ENCODE results near the gene ACOXL. TPM values are rescaled to one million over a fixed set of nuclear protein-coding genes. Genes with fewer than 3 reads are reported as not detected.

ACOXL gene
- total RNA-seq, 2 donors from 2014 or later = 0.52 TPM; not detected in 1

- no peak overlapping the region for H3K4me3 ChIP-seq
- no peaks in the 10 kb centered on the region for H3K9me3 ChIP-seq
- DNase-seq (no peak), ATAC-seq (no peak)
- intact Hi-C loops (cut with DNase I) = no loop called here
- H3K36me3 ChIP-seq (replicated peaks in 1 of 2; ENCODE audit: insufficient read depth in 1 of 2, low read depth in 2 of 2) = no peaks in the 10 kb centered on the region
- WGBS, 2 donors = 62 to 78% methylated on average over 2 of the region's 2 CpGs
- no peak for TF ChIP-seq CTCF (IDR thresholded peaks at IDR 0.05)
- no peak for TF ChIP-seq POLR2A (IDR thresholded peaks at IDR 0.05)
- H3K27me3 ChIP-seq = no peaks in the 10 kb centered on the region
- no peak overlapping the region for H3K27ac ChIP-seq
- H3K4me1 ChIP-seq = no peaks in the 10 kb centered on the region
Observed at GRCh38 chr2:110969696-110970095, 237.3 kb downstream of the ACOXL start.

GRCh38 chr2:110970201-110970600 is 237.8 kb downstream of the ACOXL start:
- Histone ChIP-seq H3K27me3 (no peaks in the 10 kb centered on the region), H3K27ac (no peak overlapping the region), H3K4me3 (no peak overlapping the region), H3K36me3 (replicated peaks in 1 of 2; ENCODE audit: insufficient read depth in 1 of 2, low read depth in 2 of 2) (no peaks in the 10 kb centered on the region), H3K4me1 (no peaks in the 10 kb centered on the region), H3K9me3 (no peaks in the 10 kb centered on the region)
- WGBS, 2 donors = 59 to 74% methylated on average over 2 of the region's 2 CpGs
- ATAC-seq (no peak), DNase-seq (no peak)
- TF ChIP-seq CTCF (IDR thresholded peaks at IDR 0.05) (no peak), POLR2A (IDR thresholded peaks at IDR 0.05) (no peak)
- intact Hi-C loops (cut with DNase I) = no loop called here

- TF ChIP-seq POLR2A (IDR thresholded peaks at IDR 0.05) = no peak
- no peak for TF ChIP-seq CTCF (IDR thresholded peaks at IDR 0.05)
- Histone ChIP-seq H3K27ac (no peak overlapping the region), H3K9me3 (no peaks in the 10 kb centered on the region), H3K4me3 (no peak overlapping the region), H3K36me3 (replicated peaks in 1 of 2; ENCODE audit: insufficient read depth in 1 of 2, low read depth in 2 of 2) (no peaks in the 10 kb centered on the region), H3K27me3 (no peaks in the 10 kb centered on the region), H3K4me1 (no peaks in the 10 kb centered on the region)
- DNase-seq = no peak
- 53 to 66% methylated on average over 2 of the region's 2 CpGs for WGBS, 2 donors
- intact Hi-C loops (cut with DNase I) = no loop called here
- ATAC-seq = no peak
Observed at GRCh38 chr2:110971811-110972210, 239.4 kb downstream of the ACOXL start.

GRCh38 chr2:110973262-110973661 is 240.9 kb downstream of the ACOXL start:
- H3K4me3 ChIP-seq = no peak overlapping the region
- DNase-seq = no peak
- H3K9me3 ChIP-seq = no peaks in the 10 kb centered on the region
- no peaks in the 10 kb centered on the region for H3K4me1 ChIP-seq
- no peak overlapping the region for H3K27ac ChIP-seq
- no peaks in the 10 kb centered on the region for H3K36me3 ChIP-seq (replicated peaks in 1 of 2; ENCODE audit: insufficient read depth in 1 of 2, low read depth in 2 of 2)
- no peaks in the 10 kb centered on the region for H3K27me3 ChIP-seq
- TF ChIP-seq CTCF (IDR thresholded peaks at IDR 0.05) (no peak), POLR2A (IDR thresholded peaks at IDR 0.05) (no peak)
- 52 to 83% methylated on average over 2 of the region's 2 CpGs for WGBS, 2 donors
- intact Hi-C loops (cut with DNase I) = no loop called here
- no peak for ATAC-seq

GRCh38 chr2:110977403-110977802 is 245.0 kb downstream of the ACOXL start:
- 58 to 62% methylated on average over 4 of the region's 4 CpGs for WGBS, 2 donors
- intact Hi-C loops (cut with DNase I) = no loop called here
- no peak overlapping the region for H3K27ac ChIP-seq

More at GRCh38 chr2:110977403-110977802, 245.0 kb downstream of the ACOXL start:
- DNase-seq = no peak
- Histone ChIP-seq H3K4me1 (no peaks in the 10 kb centered on the region), H3K36me3 (replicated peaks in 1 of 2; ENCODE audit: insufficient read depth in 1 of 2, low read depth in 2 of 2) (no peaks in the 10 kb centered on the region), H3K9me3 (no peaks in the 10 kb centered on the region), H3K4me3 (no peak overlapping the region), H3K27me3 (no peaks in the 10 kb centered on the region)
- no peak for ATAC-seq
- TF ChIP-seq CTCF (IDR thresholded peaks at IDR 0.05) (no peak), POLR2A (IDR thresholded peaks at IDR 0.05) (no peak)

Data from body of pancreas (tissue), 4 donors.